ENCODE data around the gene SSNA1.
A peak's percentile ranks its signal among the peaks of the same experiment; 100 is the strongest.

The SSNA1 gene, protein sequence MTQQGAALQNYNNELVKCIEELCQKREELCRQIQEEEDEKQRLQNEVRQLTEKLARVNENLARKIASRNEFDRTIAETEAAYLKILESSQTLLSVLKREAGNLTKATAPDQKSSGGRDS

DNA sequence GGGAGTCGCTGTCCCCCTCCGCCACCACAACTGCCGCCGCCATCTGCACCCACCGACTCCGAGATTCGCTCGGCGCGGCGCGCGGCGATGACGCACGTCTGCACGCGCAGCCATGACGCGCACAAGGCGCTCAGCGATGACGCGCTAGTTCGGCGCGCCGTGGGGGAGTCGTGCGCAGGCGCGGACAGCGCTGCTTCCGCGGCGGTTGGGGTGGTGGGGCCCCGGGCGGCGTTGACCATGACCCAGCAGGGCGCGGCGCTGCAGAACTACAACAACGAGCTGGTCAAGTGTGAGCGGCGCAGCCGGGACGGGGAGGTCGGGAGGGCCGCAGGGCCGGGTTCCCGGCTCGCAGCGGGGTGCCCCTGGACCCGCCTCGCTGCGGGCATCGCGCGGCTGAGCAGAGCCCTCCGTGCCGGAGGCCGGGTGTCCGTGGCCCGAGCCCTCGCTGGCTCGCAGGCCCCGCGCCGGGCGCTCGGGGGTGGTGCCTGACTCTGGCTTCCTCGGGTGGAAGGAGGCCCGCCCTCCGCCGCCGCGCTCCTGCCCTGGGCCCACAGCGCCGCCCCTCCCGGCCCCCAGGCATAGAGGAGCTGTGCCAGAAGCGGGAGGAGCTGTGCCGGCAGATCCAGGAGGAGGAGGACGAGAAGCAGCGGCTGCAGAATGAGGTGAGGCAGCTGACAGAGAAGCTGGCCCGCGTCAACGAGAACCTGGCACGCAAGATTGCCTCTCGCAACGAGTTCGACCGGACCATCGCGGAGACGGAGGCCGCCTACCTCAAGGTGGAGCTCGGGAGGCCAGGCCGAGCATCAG, at the start of gene SSNA1, which contains the start of gene ANAPC2:
Gene SSNA1 (plus strand): TSS at position 187 of the 807 bp plus-strand sequence. CDS start 51 bp downstream, at position 238.
Gene ANAPC2 (minus strand): TSS at position 71 of the 807 bp plus-strand sequence. CDS start 28 bp downstream, at position 43.
- peak; percentile 90 for DNase-seq

DNA sequence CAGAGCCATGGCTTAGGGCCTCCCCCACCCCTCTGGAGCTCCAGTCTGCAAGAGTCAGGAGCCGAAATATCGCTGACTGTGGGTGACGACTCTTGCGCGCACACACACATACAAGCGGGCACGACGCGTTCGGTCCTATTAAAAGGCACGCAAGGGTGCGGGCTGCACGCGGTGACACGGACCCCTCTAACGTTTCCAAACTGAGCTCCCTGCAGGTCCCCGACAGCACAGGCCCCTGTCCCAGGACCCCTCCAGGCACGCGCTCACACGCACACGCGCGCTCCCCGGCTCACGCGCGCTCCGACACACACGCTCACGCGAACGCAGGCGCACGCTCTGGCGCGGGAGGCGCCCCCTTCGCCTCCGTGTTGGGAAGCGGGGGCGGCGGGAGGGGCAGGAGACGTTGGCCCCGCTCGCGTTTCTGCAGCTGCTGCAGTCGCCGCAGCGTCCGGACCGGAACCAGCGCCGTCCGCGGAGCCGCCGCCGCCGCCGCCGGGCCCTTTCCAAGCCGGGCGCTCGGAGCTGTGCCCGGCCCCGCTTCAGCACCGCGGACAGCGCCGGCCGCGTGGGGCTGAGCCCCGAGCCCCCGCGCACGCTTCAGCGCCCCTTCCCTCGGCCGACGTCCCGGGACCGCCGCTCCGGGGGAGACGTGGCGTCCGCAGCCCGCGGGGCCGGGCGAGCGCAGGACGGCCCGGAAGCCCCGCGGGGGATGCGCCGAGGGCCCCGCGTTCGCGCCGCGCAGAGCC, 49.6 kb upstream of the SSNA1 start, which contains the start of gene GRIN1:
Gene GRIN1 (plus strand): TSS at position 433 of the 746 bp plus-strand sequence. CDS start 333 bp downstream, outside the sequence.
- no peak for DNase-seq

DNA sequence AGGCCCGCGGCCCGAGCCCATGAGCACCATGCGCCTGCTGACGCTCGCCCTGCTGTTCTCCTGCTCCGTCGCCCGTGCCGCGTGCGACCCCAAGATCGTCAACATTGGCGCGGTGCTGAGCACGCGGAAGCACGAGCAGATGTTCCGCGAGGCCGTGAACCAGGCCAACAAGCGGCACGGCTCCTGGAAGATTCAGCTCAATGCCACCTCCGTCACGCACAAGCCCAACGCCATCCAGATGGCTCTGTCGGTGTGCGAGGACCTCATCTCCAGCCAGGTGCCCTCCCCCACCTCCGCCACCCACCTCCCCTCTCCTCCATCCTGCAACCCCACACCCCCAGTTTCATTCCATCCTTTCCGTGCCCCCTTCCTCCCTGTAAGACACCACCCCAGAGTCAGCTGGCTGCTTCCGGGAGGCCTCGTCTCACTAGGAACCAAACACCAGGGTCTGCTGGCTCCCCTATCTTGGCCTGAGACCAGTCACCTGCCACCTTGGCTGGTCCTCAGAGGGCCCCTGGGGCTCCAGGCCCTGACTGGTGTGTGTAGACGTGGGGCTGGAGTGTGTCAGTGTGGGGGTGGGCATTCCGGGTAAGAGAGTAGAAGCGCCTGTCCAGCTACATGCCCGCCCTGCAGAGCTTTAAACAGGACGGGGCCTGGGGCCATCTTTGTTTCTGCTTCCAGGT, 48.9 kb upstream of the SSNA1 start:
- no peak for DNase-seq

DNA sequence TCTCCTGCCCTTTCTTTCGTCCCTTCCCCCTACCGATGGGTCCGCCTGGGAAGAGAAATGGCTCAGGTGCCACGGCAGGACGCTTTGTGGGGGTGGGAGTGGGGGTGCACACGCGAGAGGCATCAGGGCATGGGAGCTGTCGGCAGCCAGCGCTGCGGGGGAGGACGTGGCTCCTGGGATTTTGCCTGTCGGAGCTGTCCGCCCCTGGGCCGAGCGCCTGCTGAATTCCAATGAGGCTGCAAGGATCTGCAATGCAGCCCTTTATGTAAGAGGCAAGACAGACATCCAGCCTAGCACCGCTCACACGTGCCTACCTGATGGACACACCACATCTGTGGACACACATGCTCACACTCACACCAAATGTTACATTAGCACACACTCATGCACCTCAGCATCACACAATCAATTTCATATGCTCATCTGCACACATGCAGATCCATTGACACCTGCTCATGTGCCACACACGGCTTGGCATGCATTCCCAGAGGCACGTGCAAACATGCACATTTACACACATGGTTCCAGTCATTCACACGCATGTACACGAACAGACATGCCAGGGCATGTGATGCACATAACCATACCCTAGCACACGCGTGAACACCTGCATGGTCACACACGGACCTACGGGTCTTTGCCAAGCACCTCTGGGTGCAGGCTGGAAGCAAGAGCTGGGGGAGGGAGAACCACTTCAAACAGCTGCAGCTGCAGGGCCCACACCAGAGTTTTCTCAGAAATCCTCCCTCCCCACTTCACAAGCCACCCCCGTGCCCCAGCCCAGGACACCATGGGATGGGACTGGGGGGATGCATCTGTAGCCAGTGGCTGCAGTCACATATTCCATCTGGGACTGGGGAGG, 48.1 kb upstream of the SSNA1 start:
- DNase-seq: no peak

DNA sequence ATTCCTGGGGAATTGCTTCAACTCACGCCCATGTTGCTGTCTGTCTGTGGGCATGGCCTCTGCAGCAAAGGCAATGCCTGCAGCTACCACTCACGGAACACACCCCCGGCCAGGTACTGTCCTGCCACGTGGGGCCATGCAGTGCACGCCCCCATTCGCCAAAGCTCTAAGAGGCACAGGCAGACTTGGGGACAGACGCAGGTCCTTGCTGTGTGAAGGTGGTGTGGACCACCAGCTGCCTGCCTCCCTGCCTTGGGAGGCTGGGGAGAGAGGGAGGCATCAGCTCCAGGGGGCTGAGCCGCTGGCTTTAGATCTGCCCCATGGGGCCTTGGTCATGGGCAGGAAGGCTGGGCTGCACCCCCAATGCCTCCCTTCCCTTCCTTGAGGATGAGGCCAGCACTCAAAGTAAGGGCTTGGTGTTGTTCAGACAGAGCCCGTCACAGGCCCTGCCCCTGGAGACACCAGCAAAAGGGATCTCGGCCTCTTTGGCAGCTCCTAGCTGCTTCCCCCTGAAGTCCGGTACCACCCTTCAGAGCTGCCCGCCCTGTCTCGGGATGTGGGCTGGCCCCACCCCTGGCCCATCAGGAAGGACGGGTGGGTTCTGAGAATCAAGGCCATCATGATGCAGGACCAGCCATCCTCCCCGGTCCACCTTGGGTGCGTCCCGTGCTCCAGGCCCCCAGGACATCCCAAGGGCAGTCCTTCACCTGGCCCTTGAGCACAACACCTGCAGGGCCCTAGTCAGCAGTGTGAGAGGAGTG, 47.2 kb upstream of the SSNA1 start:
- no peak for DNase-seq

DNA sequence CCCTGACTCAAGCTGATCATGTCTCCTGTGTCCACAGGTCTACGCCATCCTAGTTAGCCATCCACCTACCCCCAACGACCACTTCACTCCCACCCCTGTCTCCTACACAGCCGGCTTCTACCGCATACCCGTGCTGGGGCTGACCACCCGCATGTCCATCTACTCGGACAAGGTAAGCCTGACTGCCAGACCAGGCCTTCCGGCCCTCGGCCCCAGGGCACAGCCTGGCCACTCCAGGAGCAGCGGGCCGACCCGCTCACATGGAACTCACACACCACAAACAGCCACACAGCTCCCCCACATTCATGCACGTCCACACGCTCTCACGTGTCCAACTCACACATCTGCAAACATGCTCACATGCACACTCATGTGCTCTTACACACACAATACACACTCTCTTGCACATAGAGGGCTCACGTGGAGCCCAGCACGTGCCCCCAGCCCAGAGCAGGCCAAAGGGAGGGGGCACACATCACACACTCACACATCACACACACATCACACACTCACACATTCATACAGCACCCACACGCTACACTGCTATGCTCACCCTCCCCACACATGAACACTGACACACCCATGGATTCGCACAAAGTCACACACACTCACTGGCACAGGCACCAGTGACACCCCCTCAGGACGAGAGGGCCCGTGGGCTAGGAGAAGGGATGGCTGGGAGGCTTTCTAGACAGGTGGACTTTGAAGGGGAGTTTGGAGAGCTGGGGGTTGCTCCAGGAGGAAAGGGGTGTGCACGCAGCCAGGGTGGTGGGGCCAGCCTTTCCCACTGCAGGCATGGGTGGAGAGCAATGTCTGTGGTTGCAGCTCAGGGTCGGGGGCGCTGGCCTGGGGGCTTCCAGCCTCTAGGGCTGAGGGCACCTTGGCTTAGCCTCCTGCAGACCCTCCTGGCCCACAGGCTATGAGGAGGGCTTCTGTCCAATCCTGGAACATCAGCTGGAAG, 46.2 kb upstream of the SSNA1 start:
- DNase-seq: no peak

DNA sequence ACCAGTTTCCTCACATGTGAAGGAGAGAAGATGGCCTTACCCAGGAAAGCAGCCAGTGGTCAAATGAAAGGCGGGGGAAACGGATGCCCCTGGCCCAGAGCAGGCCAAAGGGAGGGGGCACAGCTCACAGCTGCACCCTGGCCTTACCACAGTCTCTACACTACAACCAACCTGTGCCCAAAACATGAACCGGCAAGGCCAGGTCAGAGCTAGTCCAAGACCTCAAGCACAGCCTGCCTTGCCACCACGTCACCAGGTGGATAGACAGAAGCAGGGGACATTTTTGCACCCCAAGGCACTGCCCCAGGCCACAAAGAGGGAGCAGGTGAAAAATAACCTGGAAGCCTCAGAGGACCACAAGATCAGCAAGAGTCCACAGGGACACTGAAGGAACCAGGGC, 45.0 kb upstream of the SSNA1 start:
- no peak for DNase-seq

DNA sequence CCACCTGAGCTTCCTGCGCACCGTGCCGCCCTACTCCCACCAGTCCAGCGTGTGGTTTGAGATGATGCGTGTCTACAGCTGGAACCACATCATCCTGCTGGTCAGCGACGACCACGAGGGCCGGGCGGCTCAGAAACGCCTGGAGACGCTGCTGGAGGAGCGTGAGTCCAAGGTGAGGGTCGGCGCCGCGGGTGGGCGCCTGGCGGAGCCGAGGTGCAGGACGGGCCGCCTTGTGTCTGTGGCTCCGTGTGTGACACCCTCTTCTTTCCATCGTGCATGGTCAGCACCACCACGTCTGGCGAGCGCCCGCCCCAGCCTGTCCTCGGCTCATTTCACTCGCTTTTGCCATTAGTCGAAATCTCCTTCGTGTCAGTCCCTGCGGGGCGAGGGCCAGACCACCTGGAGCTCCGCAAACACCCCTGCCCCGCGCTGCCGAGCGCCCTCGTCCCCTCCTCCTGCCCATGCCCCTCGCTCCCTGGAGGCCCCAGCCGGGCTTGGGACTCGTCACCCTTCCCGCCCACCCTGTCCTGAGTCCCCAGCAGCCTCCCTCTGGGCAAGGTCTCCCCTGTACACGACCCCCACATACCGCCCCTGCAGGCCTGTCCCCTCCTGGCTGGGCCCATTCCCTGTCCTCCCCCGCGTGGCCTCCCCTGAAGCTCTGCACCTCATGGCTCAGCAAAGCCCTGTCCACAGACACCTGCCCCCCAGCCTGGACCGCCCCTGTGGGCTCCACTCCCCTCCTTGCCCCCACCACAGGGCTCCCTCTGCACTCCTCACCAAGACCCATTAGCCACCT, 42.5 kb upstream of the SSNA1 start:
- no peak for DNase-seq

DNA sequence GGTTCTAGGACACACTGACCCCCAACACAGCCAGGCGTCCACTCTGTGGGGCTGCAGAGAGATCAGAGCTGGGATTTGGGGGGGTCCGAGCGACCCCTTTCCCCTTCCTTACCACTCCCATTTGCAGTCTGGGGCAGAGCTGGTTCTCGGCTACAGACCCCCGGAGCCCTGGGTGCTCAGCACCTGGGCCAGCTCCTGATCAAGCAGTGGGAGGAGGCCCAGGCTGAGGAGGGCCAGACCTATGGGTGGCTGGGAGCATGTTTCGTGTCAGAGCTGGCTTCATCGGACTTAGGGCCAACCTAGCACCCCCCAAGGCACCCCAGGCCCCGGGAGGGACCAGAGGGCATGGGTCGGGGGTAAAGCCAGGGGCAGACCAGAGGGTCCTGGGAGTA, 42.0 kb upstream of the SSNA1 start:
- DNase-seq: no peak

DNA sequence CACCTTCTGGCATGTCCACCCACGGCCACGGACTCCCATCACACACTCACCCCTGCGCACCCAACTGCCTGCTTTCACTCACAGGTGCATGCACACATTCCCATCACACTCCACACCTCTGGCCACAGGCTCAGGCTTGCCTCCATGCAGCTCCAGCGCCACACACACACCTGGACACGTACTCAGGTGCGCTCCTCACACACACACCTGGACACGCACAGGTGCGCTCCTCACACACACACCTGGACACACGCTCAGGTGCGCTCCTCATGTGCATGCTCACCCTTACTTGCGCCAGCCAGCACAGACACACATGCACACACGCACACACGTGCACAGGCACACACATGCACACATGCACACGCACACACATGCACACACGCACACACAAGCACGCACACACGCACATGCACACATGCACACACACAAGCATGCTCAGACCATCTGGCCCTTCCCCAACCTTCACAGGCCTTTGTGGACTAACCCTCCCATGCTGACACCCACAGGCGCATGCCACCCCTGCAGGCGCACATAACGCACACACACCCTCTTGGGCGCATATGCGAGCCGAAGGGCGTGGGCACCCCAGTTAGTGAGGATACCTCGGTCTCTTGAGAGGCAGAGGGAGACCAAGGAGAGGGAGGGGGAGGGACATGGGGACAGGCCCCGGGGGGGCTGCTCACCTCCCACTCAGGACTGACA, 41.2 kb upstream of the SSNA1 start:
- no peak for DNase-seq

DNA sequence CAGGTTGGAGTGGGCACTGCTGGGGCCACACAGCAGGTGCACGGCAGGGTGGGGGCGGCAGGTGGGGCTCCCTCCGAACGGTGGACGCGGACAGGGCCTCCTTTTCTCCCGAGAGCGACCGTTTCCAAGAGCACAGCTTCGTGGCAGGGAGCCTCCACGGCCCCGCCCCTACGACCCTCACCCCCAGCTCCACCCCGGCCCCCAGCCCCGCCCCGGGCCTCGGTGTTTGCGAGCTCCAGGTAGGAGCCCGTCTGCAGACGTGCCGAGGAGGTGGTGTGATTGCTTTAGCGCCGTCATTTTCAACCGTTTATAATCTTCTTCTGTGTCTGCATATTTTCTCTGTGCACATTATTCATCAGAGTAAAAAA, 40.7 kb upstream of the SSNA1 start:
- DNase-seq: no peak

DNA sequence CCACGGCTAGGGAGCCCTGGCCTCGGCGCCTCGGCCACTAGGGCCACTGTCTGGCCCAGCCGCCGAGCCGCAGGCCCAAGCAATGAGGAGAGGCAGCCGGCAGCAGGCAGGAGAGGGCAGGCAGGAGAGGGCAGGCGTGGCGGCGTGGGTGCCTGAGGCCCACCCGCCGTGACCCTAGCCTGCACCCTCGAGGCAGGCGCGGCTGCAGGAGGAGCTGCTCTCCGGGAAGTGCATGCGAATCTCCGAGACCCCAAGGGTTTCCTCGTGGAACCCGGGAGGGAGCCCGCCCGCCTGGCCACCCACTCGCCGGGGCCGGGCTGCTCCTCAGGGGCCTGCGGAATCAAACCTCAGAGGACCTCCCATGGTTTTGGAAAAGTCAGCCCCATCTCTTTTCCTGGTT, 40.2 kb upstream of the SSNA1 start:
- no peak for DNase-seq

DNA sequence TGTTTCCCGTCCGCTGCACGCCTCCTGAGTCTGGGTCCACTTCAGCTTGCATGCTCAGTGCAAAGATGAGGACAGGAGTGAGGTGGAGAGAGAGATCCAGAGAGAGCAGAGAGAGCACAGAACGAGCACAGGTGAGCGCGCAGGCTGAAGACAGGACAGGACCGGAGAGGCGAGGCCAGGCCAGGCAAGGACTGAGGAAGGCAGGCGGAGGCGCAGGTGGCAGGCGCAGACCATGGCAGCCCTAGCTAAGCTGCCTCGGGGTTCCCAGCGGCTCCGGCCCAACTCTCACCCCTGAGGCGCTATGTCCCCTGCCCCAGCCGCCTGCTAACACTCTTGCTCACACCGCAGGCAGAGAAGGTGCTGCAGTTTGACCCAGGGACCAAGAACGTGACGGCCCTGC, 39.8 kb upstream of the SSNA1 start:
- DNase-seq: no peak

DNA sequence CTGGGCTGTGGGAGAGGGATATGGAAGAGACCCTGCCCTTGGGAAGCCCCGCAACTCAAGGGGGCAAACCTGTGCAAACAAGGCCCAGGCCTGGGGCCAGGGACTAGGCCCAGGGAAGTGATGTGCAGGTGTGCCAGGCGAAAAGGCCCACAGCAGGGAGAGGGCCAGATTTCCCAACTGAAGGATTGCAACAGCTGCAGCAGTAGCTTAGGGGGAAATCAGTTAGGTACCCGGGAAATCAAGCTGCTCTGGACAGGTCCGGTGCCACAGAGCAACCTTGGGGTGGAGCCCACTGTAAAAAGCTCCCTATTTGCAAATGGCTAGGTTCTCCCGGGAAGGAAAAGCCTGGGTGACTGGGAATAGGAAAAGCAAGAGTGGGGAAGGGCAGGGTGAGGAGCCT, 39.1 kb upstream of the SSNA1 start:
- no peak for DNase-seq

DNA sequence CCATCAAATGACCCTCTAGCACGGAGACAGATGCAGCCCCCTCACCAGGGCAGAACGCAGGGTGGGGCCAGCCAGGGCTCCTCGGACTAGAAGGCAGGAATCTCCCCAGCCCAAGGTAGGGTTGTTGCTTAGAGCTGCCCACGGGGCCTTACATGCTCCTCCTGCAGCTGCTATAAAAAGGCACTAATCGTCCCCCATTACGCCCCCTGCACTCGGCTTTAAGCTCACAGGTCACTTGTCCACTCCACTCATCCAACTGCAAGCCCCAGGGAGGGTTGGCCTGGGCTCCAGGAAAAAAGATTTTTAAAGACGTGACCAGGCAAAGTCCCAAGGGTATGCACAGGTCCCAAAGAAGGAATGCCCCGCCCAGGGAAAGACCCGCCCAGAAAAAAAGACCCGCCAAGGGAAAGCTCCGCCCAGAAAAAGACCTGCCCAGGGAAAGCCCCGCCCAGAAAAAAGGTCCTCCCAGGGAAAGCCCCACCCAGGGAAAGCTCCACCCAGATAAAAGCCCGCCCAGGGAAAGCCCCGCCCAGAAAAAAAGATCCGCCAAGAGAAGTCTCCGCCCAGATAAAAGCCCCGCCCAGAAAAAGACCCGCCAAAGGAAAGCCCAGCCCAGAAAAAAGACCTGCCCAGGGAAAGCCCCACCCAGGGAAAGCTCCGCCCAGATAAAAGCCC, 38.4 kb upstream of the SSNA1 start:
- DNase-seq: no peak

DNA sequence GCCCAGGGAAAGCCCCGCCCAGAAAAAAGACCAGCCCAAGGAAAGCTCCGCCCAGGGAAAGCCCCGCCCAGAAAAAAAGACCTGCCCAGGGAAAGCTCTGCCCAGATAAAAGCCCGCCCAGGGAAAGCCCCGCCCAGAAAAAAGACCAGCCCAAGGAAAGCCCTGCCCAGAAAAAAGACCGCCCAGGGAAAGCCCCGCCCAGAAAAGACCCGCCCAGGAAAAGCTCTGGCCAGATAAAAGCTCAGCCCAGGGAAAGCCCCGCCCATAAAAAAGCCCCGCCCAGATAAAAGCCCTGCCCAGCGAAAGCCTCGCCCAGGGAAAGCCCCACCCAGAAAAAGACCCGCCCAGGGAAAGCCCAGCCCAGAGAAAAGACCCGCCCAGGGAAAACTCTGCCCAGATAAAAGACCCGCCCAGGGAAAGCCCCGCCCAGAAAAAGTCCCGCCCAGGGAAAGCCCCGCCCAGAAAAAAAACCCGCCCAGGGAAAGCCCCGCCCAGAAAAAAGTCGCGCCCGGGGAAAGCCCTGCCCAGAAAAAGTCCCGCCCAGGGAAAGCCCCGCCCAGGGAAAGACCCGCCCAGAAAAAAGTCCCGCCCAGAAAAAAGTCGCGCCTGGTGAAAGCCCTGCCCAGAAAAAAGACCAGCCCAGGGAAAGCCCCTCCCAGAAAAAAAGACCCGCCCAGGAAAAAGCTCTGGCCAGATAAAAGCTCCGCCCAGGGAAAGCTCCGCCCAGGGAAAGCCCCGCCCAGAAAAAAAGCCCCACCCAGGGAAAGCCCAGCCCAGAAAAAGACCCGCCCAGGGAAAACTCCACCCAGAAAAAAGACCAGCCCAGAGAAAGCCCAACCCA, 37.6 kb upstream of the SSNA1 start:
- DNase-seq: peak; percentile 87

DNA sequence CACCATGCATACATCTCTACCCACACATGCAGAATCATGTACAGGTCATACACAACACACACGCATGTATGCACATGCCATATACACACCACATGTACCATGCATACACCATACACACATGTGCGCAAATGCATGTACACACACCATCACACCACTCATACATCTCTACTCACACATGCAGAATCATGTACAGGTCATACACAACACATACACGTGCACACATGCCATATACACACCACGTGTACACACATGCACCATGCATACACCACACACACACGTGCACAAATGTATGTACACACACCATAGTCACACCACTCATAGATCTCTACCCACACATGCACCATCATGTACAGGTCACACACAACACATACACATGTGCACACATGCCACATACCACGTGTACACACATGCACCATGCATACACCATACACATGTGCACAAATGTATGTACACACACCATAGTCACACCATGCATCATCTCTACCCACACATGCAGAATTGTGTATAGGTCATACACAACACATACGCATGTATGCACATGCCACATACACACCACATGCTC, 35.6 kb upstream of the SSNA1 start:
- no peak for DNase-seq

Data from stimulated activated CD4-positive, alpha-beta T cell treated with anti-CD3 and anti-CD28 coated beads, Interleukin-1b, Interleukin-23, amount 100 ng/mL, for 48 hours (primary cell).